Caco-2 (cell line): Measurements from ENCODE around the gene DYRK2. TPM values are rescaled to one million over a fixed set of nuclear protein-coding genes. Genes with fewer than 3 reads are reported as not detected.

Source experiments
- BruUV-seq: library from RNA; stranded (reverse); fragments of 400-500 nt; replicated peaks from 2 replicates; lab custom pipeline; 2021; lab: Mats Ljungman, UMichigan
- CTCF ChIA-PET: fragments of 300-600 bp; sonication (Branson Sonifier 250); formaldehyde crosslinking; loops from one replicate; lab custom pipeline; 2022; ENCODE audit warnings: antibody characterized with exemption; lab: Charles Lee
- POLR2A ChIA-PET: fragments of 300-600 bp; sonication (Branson Sonifier 250); formaldehyde crosslinking; loops from one replicate; lab custom pipeline; 2022; ENCODE audit warnings: antibody characterized with exemption; lab: Charles Lee
- DNase-seq, 2 experiments: peaks; one replicate each; pipeline versions ENCODE4 v3.0.0 to v3.0.0-alpha.2; 2020 to 2022
- H3K27me3 ChIP-seq: replicated peaks from 2 replicates; pipeline ENCODE4 v1.6.0; 2011; ENCODE audit warnings: low read length; ENCODE audit not compliant: control insufficient read depth, insufficient read depth
- H3K36me3 ChIP-seq: 2 replicates; pipeline ENCODE4 v1.5.1; 2011; ENCODE audit warnings: low read length; ENCODE audit not compliant: control insufficient read depth, insufficient read depth
- H3K4me1 ChIP-seq: fragments of 250-450 bp; sonication (Bioruptor Pico); 2 replicates; pipeline ENCODE4 v1.5.1; 2020; ENCODE audit warnings: mild to moderate bottlenecking
- H3K4me3 ChIP-seq: 2 replicates; pipeline ENCODE4 v1.5.1; 2011; ENCODE audit warnings: low read depth, mild to moderate bottlenecking, control low read depth, low read length
- H3K9me3 ChIP-seq: fragments of 250-450 bp; sonication (Bioruptor Pico); 2 replicates; pipeline ENCODE4 v1.5.1; 2020; ENCODE audit warnings: mild to moderate bottlenecking, moderate library complexity
- H3K27ac Mint-ChIP-seq: one replicate; pipeline ENCODE4 v1.8.0; 2022; ENCODE audit warnings: mixed read lengths; ENCODE audit not compliant: unreplicated experiment
- H3K27me3 Mint-ChIP-seq: one replicate; pipeline ENCODE4 v1.8.0; 2022; ENCODE audit warnings: mixed read lengths; ENCODE audit not compliant: insufficient read depth, unreplicated experiment
- H3K36me3 Mint-ChIP-seq: one replicate; pipeline ENCODE4 v1.8.0; 2022; ENCODE audit warnings: mild to moderate bottlenecking, mixed read lengths; ENCODE audit not compliant: insufficient read depth, unreplicated experiment
- H3K4me1 Mint-ChIP-seq: one replicate; pipeline ENCODE4 v1.8.0; 2022; ENCODE audit warnings: low read depth, mixed read lengths; ENCODE audit not compliant: unreplicated experiment
- H3K4me3 Mint-ChIP-seq: one replicate; pipeline ENCODE4 v1.8.0; 2022; ENCODE audit warnings: mild to moderate bottlenecking, moderate library complexity, mixed read lengths; ENCODE audit not compliant: unreplicated experiment
- H3K9me3 Mint-ChIP-seq: one replicate; pipeline ENCODE4 v1.8.0; 2022; ENCODE audit warnings: mixed read lengths; ENCODE audit not compliant: unreplicated experiment
- CTCF ChIP-seq, 2 experiments: fragments of 200-600 bp in 1 of 2; IDR thresholded peaks; 1 replicate in 1 of 2; 2 replicates in 1 of 2; pipeline versions ENCODE4 v1.5.1 to v1.8.0; 2011 to 2022; ENCODE audit warnings: antibody characterized with exemption in 1 of 2, control low read depth in 1 of 2, inconsistent platforms in 1 of 2, low read depth in 1 of 2, low read length in 1 of 2, mild to moderate bottlenecking in 1 of 2, moderate library complexity in 1 of 2; ENCODE audit not compliant: insufficient read depth in 1 of 2, severe bottlenecking in 1 of 2, unreplicated experiment in 1 of 2
- intact Hi-C: fragments of 100-400 bp; cut with micrococcal nuclease; formaldehyde crosslinking; loops from one replicate; pipeline ENCODE4 v1.10.0; 2022; ENCODE audit not compliant: unreplicated experiment
- total RNA-seq: library from RNA; stranded (reverse); gene quantifications from 2 replicates; pipeline ENCODE4 v1.2.3, GENCODE V29; 2022

The DYRK2 gene
- total RNA-seq, 1 experiment from 2014 or later: 24.6 TPM

- ChIA-PET POLR2A (no interaction called here), CTCF (no interaction called here)
- intact Hi-C loops: no loop called here
- no peak for TF ChIP-seq CTCF (IDR thresholded peaks at IDR 0.05; ENCODE audit: insufficient read depth in 1 of 2, low read depth in 1 of 2, low read length in 1 of 2, severe bottlenecking in 1 of 2, unreplicated experiment in 1 of 2)
- Histone ChIP-seq H3K4me3 (no peak overlapping the region), H3K27me3 (no peaks in the 10 kb centered on the region; the same call in 1 of the 2 replicates), H3K36me3 (no peaks in the 10 kb centered on the region), H3K4me1 (no peaks in the 10 kb centered on the region), H3K9me3 (no peaks in the 10 kb centered on the region)
- Mint-ChIP-seq H3K9me3 (no peaks in the 10 kb centered on the region), H3K27me3 (peaks cover 4% of the 10 kb centered on the region), H3K36me3 (no peaks in the 10 kb centered on the region), H3K27ac (no peak overlapping the region), H3K4me3 (no peak overlapping the region), H3K4me1 (no peaks in the 10 kb centered on the region)
- DNase-seq: no peak
- no TSS peak for BruUV-seq
These were observed 39.2 kb upstream of the DYRK2 start for GRCh38 chr12:67609226-67609870.

DNA sequence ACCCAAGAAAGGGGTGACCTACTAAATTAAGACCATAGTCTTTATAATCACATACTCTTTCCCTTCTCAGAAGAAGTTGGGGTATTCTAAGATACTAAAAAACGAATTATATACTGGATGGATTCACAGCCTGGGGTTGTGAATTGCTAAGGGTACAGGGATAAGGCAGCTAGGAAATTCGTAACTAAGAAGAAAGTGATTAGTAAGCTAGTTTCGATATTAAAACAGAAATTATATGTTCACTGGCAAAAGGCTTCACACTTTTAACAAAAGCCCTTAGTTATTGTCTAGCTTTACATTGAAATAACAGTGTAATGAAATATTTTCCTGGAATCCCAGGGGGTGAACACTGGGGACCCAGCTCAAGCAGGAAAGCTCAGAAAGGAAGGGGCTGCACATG is 35.5 kb upstream of the DYRK2 start:
- Mint-ChIP-seq H3K36me3 (no peaks in the 10 kb centered on the region), H3K9me3 (no peaks in the 10 kb centered on the region)
- H3K36me3 ChIP-seq: no peaks in the 10 kb centered on the region

GRCh38 chr12:67617629-67618028 is 30.9 kb upstream of the DYRK2 start:
- Mint-ChIP-seq H3K27ac (no peak overlapping the region), H3K4me1 (no peaks in the 10 kb centered on the region)
- CTCF ChIA-PET: no interaction called here

More for the DNA sequence above, 35.5 kb upstream of the DYRK2 start:
- H3K9me3 ChIP-seq: no peaks in the 10 kb centered on the region
- BruUV-seq: no TSS peak
- H3K4me1 Mint-ChIP-seq: no peaks in the 10 kb centered on the region
- H3K4me3 ChIP-seq: no peak overlapping the region
- H3K4me1 ChIP-seq: no peaks in the 10 kb centered on the region
- H3K27me3 Mint-ChIP-seq: peaks cover 4% of the 10 kb centered on the region
- ChIA-PET CTCF (no interaction called here), POLR2A (no interaction called here)
- no peak overlapping the region for H3K27ac Mint-ChIP-seq
- TF ChIP-seq CTCF (IDR thresholded peaks at IDR 0.05; ENCODE audit: insufficient read depth in 1 of 2, low read depth in 1 of 2, low read length in 1 of 2, severe bottlenecking in 1 of 2, unreplicated experiment in 1 of 2): no peak
- no peaks in the 10 kb centered on the region; the same call in 1 of the 2 replicates for H3K27me3 ChIP-seq
- intact Hi-C loops: no loop called here
- H3K4me3 Mint-ChIP-seq: no peak overlapping the region
- no peak for DNase-seq

More at GRCh38 chr12:67617629-67618028, 30.9 kb upstream of the DYRK2 start:
- Mint-ChIP-seq H3K4me3 (no peak overlapping the region), H3K36me3 (no peaks in the 10 kb centered on the region), H3K9me3 (no peaks in the 10 kb centered on the region), H3K27me3 (no peaks in the 10 kb centered on the region)
- no peak overlapping the region for H3K4me3 ChIP-seq
- DNase-seq: no peak
- no peaks in the 10 kb centered on the region for H3K4me1 ChIP-seq
- POLR2A ChIA-PET: no interaction called here
- TF ChIP-seq CTCF (IDR thresholded peaks at IDR 0.05; ENCODE audit: insufficient read depth in 1 of 2, low read depth in 1 of 2, low read length in 1 of 2, severe bottlenecking in 1 of 2, unreplicated experiment in 1 of 2): no peak
- H3K9me3 ChIP-seq: no peaks in the 10 kb centered on the region
- no TSS peak for BruUV-seq
- intact Hi-C loops: loop anchor here (1.0 kb wide), 1 partner anchor 24 kb away; no protein-coding TSS in a partner anchor
- no peaks in the 10 kb centered on the region for H3K27me3 ChIP-seq
- no peaks in the 10 kb centered on the region for H3K36me3 ChIP-seq
